Liver (tissue), 10 donors: ENCODE measurements around the gene LYZ. TPM values are rescaled to one million over a fixed set of nuclear protein-coding genes. Genes with fewer than 3 reads are reported as not detected.

Source experiments
- DNase-seq: peaks from one replicate; pipeline ENCODE4 v3.0.0-alpha.2; 2017; ENCODE audit warnings: low spot score
- H3K27ac ChIP-seq, 2 donors: one replicate each; pipeline ENCODE4 v1.7.0; 2013; ENCODE audit warnings: inconsistent platforms in 2 of 2, low read length in 2 of 2, control low read depth in 1 of 2, low read depth in 1 of 2, mild to moderate bottlenecking in 1 of 2
- H3K27me3 ChIP-seq, 4 donors: one replicate each; pipeline versions ENCODE4 v1.6.1 to v1.7.0; 2013; ENCODE audit warnings: low read length in 3 of 4, inconsistent platforms in 1 of 4, mild to moderate bottlenecking in 1 of 4, moderate library complexity in 1 of 4; ENCODE audit not compliant: control insufficient read depth in 4 of 4, insufficient read depth in 4 of 4
- H3K36me3 ChIP-seq, 4 donors: one replicate each; pipeline versions ENCODE4 v1.6.1 to v1.7.0; 2013; ENCODE audit warnings: low read length in 3 of 4, mild to moderate bottlenecking in 3 of 4, low read depth in 1 of 4, moderate library complexity in 1 of 4; ENCODE audit not compliant: control insufficient read depth in 4 of 4, insufficient read depth in 3 of 4
- H3K4me1 ChIP-seq, 4 donors: one replicate each; pipeline versions ENCODE4 v1.6.1 to v1.7.0; 2013; ENCODE audit warnings: low read length in 3 of 4, mild to moderate bottlenecking in 3 of 4, moderate library complexity in 1 of 4; ENCODE audit not compliant: control insufficient read depth in 4 of 4, insufficient read depth in 4 of 4
- H3K4me3 ChIP-seq, 3 donors: one replicate each; pipeline versions ENCODE4 v1.6.1 to v1.7.0; 2013; ENCODE audit warnings: low read length in 3 of 3, control low read depth in 1 of 3, low read depth in 1 of 3, mild to moderate bottlenecking in 1 of 3
- H3K9ac ChIP-seq, 2 donors: one replicate each; pipeline ENCODE4 v1.7.0; 2013; ENCODE audit warnings: low read length in 2 of 2, mild to moderate bottlenecking in 2 of 2, moderate library complexity in 2 of 2, control low read depth in 1 of 2, low read depth in 1 of 2
- H3K9me3 ChIP-seq, 4 donors: one replicate each; pipeline versions ENCODE4 v1.6.1 to v1.7.0; 2013; ENCODE audit warnings: low read length in 3 of 4; ENCODE audit not compliant: control insufficient read depth in 4 of 4
- FOXA2 ChIP-seq: IDR thresholded peaks from 2 replicates; pipeline ENCODE4 v1.6.1; 2016; ENCODE audit warnings: antibody characterized with exemption
- YY1 ChIP-seq: IDR thresholded peaks from 2 replicates; pipeline ENCODE4 v1.6.1; 2016; ENCODE audit warnings: antibody characterized with exemption, mild to moderate bottlenecking
- WGBS: extraction: QIAGEN DNeasy Blood & Tissue Kit; methylation state at CpG from one replicate; pipeline ENCODE4 v1.1.7; 2013; 5-methylcytosine and 5-hydroxymethylcytosine counted together
- polyA plus RNA-seq, 2 donors: library from polyadenylated mRNA; stranded (reverse) in 1 of 2; unstranded in 1 of 2; fragments of 200-250 nt in 1 of 2; fragments of >200 nt in 1 of 2; fragmentation: Nextera tagmentation in 1 of 2; extraction: Ambion mirVana in 1 of 2; gene quantifications; one replicate each; pipeline versions ENCODE4 v1.2.1 to v1.2.3, GENCODE V29; 2013 to 2015
- small RNA-seq: library from RNA; depleted of rRNA; stranded (forward); fragments of <200 nt; gene quantifications from one replicate; pipeline ENCODE3, GENCODE V24; 2014
- total RNA-seq, 2 donors: library from RNA; depleted of rRNA; stranded (reverse); fragments of >200 nt; gene quantifications; one replicate each; pipeline ENCODE4 v1.2.3, GENCODE V29; 2014
- donor health status: healthy.
- donor health status: healthy.
- donor health status: healthy.
- donor health status: healthy.
- donor health status: healthy.

Gene LYZ
- total and polyA plus RNA-seq, 4 donors: 11.5 to 141 (median 33.5) TPM

DNA sequence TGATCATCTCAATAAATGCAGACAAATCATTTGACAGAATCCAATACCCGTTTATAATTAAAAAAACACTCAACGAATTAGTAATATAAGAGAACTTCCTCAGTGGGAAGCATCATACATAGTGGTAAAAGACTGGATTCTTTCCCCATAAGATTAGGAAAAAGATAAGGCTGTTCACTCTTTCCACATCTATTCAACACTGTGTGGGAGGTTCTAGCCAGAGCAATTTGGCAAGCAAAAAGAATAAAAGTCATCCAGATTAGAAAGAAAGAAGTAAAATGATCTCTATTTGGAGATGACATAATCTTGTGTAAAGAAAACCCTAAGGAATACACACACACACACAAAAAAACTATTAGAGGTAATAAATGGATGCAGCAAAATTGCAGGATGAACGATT is 49.8 kb downstream of the LYZ start:
- no peak overlapping the region for H3K27ac ChIP-seq
- peaks cover 0 to 5% (median 0%) of the 10 kb centered on the region in 4 donors for H3K9me3 ChIP-seq
- no peak overlapping the region for H3K9ac ChIP-seq
- 94% methylated on average over 3 of the region's 3 CpGs for WGBS
- no peaks in the 10 kb centered on the region for H3K36me3 ChIP-seq
- H3K27me3 ChIP-seq: no peaks in the 10 kb centered on the region
- no peak for TF ChIP-seq YY1
- TF ChIP-seq FOXA2: no peak
- H3K4me3 ChIP-seq: no peak overlapping the region
- DNase-seq: no peak
- no peaks in the 10 kb centered on the region for H3K4me1 ChIP-seq

GRCh38 chr12:69401940-69402339 is 53.8 kb downstream of the LYZ start:
- Histone ChIP-seq H3K36me3 (no peaks in the 10 kb centered on the region), H3K27ac (no peak overlapping the region), H3K4me3 (no peak overlapping the region), H3K9ac (no peak overlapping the region), H3K4me1 (no peaks in the 10 kb centered on the region), H3K9me3 (peaks cover 0 to 2% (median 0%) of the 10 kb centered on the region in 4 donors), H3K27me3 (no peaks in the 10 kb centered on the region)
- 75% methylated on average over 4 of the region's 4 CpGs for WGBS
- DNase-seq: no peak
- no peak for TF ChIP-seq FOXA2

Small RNA genes lying within 50 kb of the gene (small RNA-seq; reads per million reads assigned to genes)
- gene RN7SL804P: not detected

Other genes starting within 250 kb of the LYZ start
- gene CPSF6, start 108.8 kb upstream of the LYZ start, total RNA-seq: 10 to 100 TPM; 19.2 to 21.1 TPM
- 10 to 100 TPM; 10.8 to 15.6 TPM for gene CPSF6, start 108.8 kb upstream of the LYZ start, polyA plus RNA-seq
- gene YEATS4, start 11.4 kb downstream of the LYZ start, total RNA-seq: 10 to 100 TPM; 20.3 to 23.8 TPM
- 10 to 100 TPM in 1 of 2 donors, 1 to 10 TPM in 1; 9.9 to 10.6 TPM for gene YEATS4, start 11.4 kb downstream of the LYZ start, polyA plus RNA-seq
- 10 to 100 TPM; 22.2 to 24.0 TPM for gene FRS2, start 122.0 kb downstream of the LYZ start, total RNA-seq
- 10 to 100 TPM in 1 of 2 donors, 1 to 10 TPM in 1; 7.0 to 21.6 TPM for gene FRS2, start 122.0 kb downstream of the LYZ start, polyA plus RNA-seq
- 100 to 1,000 TPM in 1 of 2 donors, 10 to 100 TPM in 1; 79.4 to 145 TPM for gene CCT2, start 237.1 kb downstream of the LYZ start, total RNA-seq
- 10 to 100 TPM; 43.6 to 81.8 TPM for gene CCT2, start 237.1 kb downstream of the LYZ start, polyA plus RNA-seq